WTC11 (cell line): ENCODE data around the gene OCSTAMP.

Experiments used
- ATF1 ChIP-seq: sonication (generic); formaldehyde crosslinking; IDR thresholded peaks from 2 replicates; pipeline ENCODE4 v1.8.1; 2023; ENCODE audit warnings: mild to moderate bottlenecking, moderate library complexity, missing genetic modification reagents
- CTCF ChIP-seq: fragments of 200-600 bp; IDR thresholded peaks from 2 replicates; pipeline ENCODE4 v1.8.0; 2022; ENCODE audit warnings: antibody characterized with exemption
- FOXK1 ChIP-seq: sonication (generic); formaldehyde crosslinking; IDR thresholded peaks from 2 replicates; pipeline ENCODE4 v1.8.0; 2022; ENCODE audit warnings: mild to moderate bottlenecking, moderate library complexity, missing genetic modification reagents
- GABPB1 ChIP-seq: sonication (generic); formaldehyde crosslinking; IDR thresholded peaks from 2 replicates; pipeline ENCODE4 v1.8.1; 2023; ENCODE audit warnings: mild to moderate bottlenecking, missing genetic modification reagents
- JUN ChIP-seq: sonication (generic); formaldehyde crosslinking; IDR thresholded peaks from 2 replicates; pipeline ENCODE4 v1.8.0; 2023; ENCODE audit warnings: mild to moderate bottlenecking, missing genetic modification reagents
- KAT7 ChIP-seq: sonication (generic); formaldehyde crosslinking; IDR thresholded peaks from 2 replicates; pipeline ENCODE4 v1.8.1; 2023; ENCODE audit warnings: missing genetic modification reagents, mild to moderate bottlenecking, borderline replicate concordance
- RELA ChIP-seq: sonication (generic); formaldehyde crosslinking; IDR thresholded peaks from 2 replicates; pipeline ENCODE4 v1.8.1; 2022; ENCODE audit warnings: missing genetic modification reagents, mild to moderate bottlenecking, borderline replicate concordance
- STAT6 ChIP-seq: sonication (generic); formaldehyde crosslinking; conservative IDR thresholded peaks from 2 replicates; pipeline ENCODE4 v1.8.1; 2023; ENCODE audit warnings: mild to moderate bottlenecking, low read depth, missing genetic modification reagents, moderate library complexity
- TEAD4 ChIP-seq: sonication (generic); formaldehyde crosslinking; IDR thresholded peaks from 2 replicates; pipeline ENCODE4 v1.8.0; 2022; ENCODE audit warnings: mild to moderate bottlenecking, missing genetic modification reagents
- ZNF138 ChIP-seq: sonication (generic); formaldehyde crosslinking; conservative IDR thresholded peaks from 2 replicates; pipeline ENCODE4 v1.8.1; 2022; ENCODE audit warnings: mild to moderate bottlenecking, moderate library complexity, missing genetic modification reagents
- ZNF396 ChIP-seq: fragments of 250-450 bp; sonication (Bioruptor Pico); IDR thresholded peaks from 2 replicates; pipeline ENCODE4 v1.8.0; 2021; ENCODE audit warnings: mild to moderate bottlenecking, moderate library complexity, borderline replicate concordance
- TF ChIP-seq, protein P1 (sequence below): sonication (generic); formaldehyde crosslinking; IDR thresholded peaks from 2 replicates; pipeline ENCODE4 v1.8.1; 2023; ENCODE audit warnings: mild to moderate bottlenecking, missing genetic modification reagents, moderate library complexity

- no peak for TF ChIP-seq RELA (CRISPR knock-in tag)
- no peak for TF ChIP-seq ZNF138 (CRISPR knock-in tag)
- no peak for TF ChIP-seq CTCF
- TF ChIP-seq GABPB1 (CRISPR knock-in tag), result no peak
- TF ChIP-seq JUN (CRISPR knock-in tag), result no peak
- no peak for TF ChIP-seq STAT6
- TF ChIP-seq ZNF396, result no peak
- no peak for TF ChIP-seq ATF1 (CRISPR knock-in tag)
- TF ChIP-seq, protein P1, sequence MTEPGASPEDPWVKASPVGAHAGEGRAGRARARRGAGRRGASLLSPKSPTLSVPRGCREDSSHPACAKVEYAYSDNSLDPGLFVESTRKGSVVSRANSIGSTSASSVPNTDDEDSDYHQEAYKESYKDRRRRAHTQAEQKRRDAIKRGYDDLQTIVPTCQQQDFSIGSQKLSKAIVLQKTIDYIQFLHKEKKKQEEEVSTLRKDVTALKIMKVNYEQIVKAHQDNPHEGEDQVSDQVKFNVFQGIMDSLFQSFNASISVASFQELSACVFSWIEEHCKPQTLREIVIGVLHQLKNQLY (CRISPR knock-in tag), result no peak
- no peak for TF ChIP-seq KAT7 (CRISPR knock-in tag)
- no peak for TF ChIP-seq TEAD4 (CRISPR knock-in tag)
- no peak for TF ChIP-seq FOXK1 (CRISPR knock-in tag)
These were observed 21.7 kb upstream of the OCSTAMP start for GRCh38 chr20:46572153-46572552.
